WTC11 (cell line): ENCODE measurements around the gene ANKRD13D. TPM values are rescaled to one million over a fixed set of nuclear protein-coding genes. Genes with fewer than 3 reads are reported as not detected.

ENCODE experiments used
- ATF6 ChIP-seq: sonication (generic); formaldehyde crosslinking; IDR thresholded peaks from 2 replicates; pipeline ENCODE4 v1.8.1; 2023; ENCODE audit warnings: mild to moderate bottlenecking, missing genetic modification reagents
- E2F1 ChIP-seq: sonication (generic); formaldehyde crosslinking; IDR thresholded peaks from 2 replicates; pipeline ENCODE4 v1.8.0; 2022; ENCODE audit warnings: mild to moderate bottlenecking, missing genetic modification reagents
- EMX1 ChIP-seq: fragments of 250-450 bp; sonication (Bioruptor Pico); IDR thresholded peaks from 2 replicates; pipeline ENCODE4 v1.8.0; 2021; ENCODE audit warnings: mild to moderate bottlenecking
- ETV6 ChIP-seq: sonication (generic); formaldehyde crosslinking; IDR thresholded peaks from 2 replicates; pipeline ENCODE4 v1.8.1; 2022; ENCODE audit warnings: mild to moderate bottlenecking, missing genetic modification reagents
- FOXK1 ChIP-seq: sonication (generic); formaldehyde crosslinking; IDR thresholded peaks from 2 replicates; pipeline ENCODE4 v1.8.0; 2022; ENCODE audit warnings: mild to moderate bottlenecking, moderate library complexity, missing genetic modification reagents
- IRF2 ChIP-seq: sonication (generic); formaldehyde crosslinking; IDR thresholded peaks from 2 replicates; pipeline ENCODE4 v1.8.0; 2022; ENCODE audit warnings: low read depth, missing genetic modification reagents, borderline replicate concordance
- RORB ChIP-seq: fragments of 250-450 bp; sonication (Bioruptor Pico); IDR thresholded peaks from 2 replicates; pipeline ENCODE4 v1.9.0; 2021; ENCODE audit warnings: mild to moderate bottlenecking
- ZNF532 ChIP-seq: fragments of 250-450 bp; sonication (Bioruptor Pico); IDR thresholded peaks from 2 replicates; pipeline ENCODE4 v1.9.0; 2021; ENCODE audit warnings: mild to moderate bottlenecking, borderline replicate concordance
- total RNA-seq: library from RNA; stranded (reverse); gene quantifications from 3 replicates; pipeline ENCODE4 v1.2.3, GENCODE V29; 2021
- TF ChIP-seq, protein P1 (sequence below): sonication (generic); formaldehyde crosslinking; IDR thresholded peaks from 2 replicates; pipeline ENCODE4 v1.8.1; 2023; ENCODE audit warnings: mild to moderate bottlenecking, missing genetic modification reagents, borderline replicate concordance
- TF ChIP-seq, protein P2 (sequence below): sonication (generic); formaldehyde crosslinking; IDR thresholded peaks from 2 replicates; pipeline ENCODE4 v1.8.0; 2022; ENCODE audit warnings: mild to moderate bottlenecking, missing genetic modification reagents
- TF ChIP-seq, protein P3 (sequence below): sonication (generic); formaldehyde crosslinking; IDR thresholded peaks from 2 replicates; pipeline ENCODE4 v1.8.0; 2023; ENCODE audit warnings: missing genetic modification reagents, mild to moderate bottlenecking, borderline replicate concordance
- TF ChIP-seq, protein P4 (sequence below): sonication (generic); formaldehyde crosslinking; IDR thresholded peaks from 2 replicates; pipeline ENCODE4 v1.8.1; 2022; ENCODE audit warnings: missing genetic modification reagents, borderline replicate concordance

ANKRD13D gene
- total RNA-seq, 1 experiment from 2014 or later = 55.5 TPM

- TF ChIP-seq, protein P1, sequence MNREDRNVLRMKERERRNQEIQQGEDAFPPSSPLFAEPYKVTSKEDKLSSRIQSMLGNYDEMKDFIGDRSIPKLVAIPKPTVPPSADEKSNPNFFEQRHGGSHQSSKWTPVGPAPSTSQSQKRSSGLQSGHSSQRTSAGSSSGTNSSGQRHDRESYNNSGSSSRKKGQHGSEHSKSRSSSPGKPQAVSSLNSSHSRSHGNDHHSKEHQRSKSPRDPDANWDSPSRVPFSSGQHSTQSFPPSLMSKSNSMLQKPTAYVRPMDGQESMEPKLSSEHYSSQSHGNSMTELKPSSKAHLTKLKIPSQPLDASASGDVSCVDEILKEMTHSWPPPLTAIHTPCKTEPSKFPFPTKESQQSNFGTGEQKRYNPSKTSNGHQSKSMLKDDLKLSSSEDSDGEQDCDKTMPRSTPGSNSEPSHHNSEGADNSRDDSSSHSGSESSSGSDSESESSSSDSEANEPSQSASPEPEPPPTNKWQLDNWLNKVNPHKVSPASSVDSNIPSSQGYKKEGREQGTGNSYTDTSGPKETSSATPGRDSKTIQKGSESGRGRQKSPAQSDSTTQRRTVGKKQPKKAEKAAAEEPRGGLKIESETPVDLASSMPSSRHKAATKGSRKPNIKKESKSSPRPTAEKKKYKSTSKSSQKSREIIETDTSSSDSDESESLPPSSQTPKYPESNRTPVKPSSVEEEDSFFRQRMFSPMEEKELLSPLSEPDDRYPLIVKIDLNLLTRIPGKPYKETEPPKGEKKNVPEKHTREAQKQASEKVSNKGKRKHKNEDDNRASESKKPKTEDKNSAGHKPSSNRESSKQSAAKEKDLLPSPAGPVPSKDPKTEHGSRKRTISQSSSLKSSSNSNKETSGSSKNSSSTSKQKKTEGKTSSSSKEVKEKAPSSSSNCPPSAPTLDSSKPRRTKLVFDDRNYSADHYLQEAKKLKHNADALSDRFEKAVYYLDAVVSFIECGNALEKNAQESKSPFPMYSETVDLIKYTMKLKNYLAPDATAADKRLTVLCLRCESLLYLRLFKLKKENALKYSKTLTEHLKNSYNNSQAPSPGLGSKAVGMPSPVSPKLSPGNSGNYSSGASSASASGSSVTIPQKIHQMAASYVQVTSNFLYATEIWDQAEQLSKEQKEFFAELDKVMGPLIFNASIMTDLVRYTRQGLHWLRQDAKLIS (CRISPR knock-in tag) = 0 out of 2 replicates have a peak, but pooled peaks have one; percentile 74
- TF ChIP-seq IRF2 (no peak), RORB (no peak), ATF6 (CRISPR knock-in tag) (no peak), EMX1 (CRISPR knock-in tag) (no peak), FOXK1 (peak; percentile 43; the same call in 1 of the 2 replicates), ETV6 (no peak; the same call in 1 of the 2 replicates), E2F1 (CRISPR knock-in tag) (no peak), ZNF532 (CRISPR knock-in tag) (no peak)
- TF ChIP-seq, protein P2, sequence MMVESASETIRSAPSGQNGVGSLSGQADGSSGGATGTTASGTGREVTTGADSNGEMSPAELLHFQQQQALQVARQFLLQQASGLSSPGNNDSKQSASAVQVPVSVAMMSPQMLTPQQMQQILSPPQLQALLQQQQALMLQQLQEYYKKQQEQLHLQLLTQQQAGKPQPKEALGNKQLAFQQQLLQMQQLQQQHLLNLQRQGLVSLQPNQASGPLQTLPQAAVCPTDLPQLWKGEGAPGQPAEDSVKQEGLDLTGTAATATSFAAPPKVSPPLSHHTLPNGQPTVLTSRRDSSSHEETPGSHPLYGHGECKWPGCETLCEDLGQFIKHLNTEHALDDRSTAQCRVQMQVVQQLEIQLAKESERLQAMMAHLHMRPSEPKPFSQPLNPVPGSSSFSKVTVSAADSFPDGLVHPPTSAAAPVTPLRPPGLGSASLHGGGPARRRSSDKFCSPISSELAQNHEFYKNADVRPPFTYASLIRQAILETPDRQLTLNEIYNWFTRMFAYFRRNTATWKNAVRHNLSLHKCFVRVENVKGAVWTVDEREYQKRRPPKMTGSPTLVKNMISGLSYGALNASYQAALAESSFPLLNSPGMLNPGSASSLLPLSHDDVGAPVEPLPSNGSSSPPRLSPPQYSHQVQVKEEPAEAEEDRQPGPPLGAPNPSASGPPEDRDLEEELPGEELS = peak; percentile 50; the same call in 1 of the 2 replicates
- TF ChIP-seq, protein P3, sequence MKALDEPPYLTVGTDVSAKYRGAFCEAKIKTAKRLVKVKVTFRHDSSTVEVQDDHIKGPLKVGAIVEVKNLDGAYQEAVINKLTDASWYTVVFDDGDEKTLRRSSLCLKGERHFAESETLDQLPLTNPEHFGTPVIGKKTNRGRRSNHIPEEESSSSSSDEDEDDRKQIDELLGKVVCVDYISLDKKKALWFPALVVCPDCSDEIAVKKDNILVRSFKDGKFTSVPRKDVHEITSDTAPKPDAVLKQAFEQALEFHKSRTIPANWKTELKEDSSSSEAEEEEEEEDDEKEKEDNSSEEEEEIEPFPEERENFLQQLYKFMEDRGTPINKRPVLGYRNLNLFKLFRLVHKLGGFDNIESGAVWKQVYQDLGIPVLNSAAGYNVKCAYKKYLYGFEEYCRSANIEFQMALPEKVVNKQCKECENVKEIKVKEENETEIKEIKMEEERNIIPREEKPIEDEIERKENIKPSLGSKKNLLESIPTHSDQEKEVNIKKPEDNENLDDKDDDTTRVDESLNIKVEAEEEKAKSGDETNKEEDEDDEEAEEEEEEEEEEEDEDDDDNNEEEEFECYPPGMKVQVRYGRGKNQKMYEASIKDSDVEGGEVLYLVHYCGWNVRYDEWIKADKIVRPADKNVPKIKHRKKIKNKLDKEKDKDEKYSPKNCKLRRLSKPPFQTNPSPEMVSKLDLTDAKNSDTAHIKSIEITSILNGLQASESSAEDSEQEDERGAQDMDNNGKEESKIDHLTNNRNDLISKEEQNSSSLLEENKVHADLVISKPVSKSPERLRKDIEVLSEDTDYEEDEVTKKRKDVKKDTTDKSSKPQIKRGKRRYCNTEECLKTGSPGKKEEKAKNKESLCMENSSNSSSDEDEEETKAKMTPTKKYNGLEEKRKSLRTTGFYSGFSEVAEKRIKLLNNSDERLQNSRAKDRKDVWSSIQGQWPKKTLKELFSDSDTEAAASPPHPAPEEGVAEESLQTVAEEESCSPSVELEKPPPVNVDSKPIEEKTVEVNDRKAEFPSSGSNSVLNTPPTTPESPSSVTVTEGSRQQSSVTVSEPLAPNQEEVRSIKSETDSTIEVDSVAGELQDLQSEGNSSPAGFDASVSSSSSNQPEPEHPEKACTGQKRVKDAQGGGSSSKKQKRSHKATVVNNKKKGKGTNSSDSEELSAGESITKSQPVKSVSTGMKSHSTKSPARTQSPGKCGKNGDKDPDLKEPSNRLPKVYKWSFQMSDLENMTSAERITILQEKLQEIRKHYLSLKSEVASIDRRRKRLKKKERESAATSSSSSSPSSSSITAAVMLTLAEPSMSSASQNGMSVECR = 0 out of 2 replicates have a peak, but pooled peaks have one; percentile 11
- TF ChIP-seq, protein P4, sequence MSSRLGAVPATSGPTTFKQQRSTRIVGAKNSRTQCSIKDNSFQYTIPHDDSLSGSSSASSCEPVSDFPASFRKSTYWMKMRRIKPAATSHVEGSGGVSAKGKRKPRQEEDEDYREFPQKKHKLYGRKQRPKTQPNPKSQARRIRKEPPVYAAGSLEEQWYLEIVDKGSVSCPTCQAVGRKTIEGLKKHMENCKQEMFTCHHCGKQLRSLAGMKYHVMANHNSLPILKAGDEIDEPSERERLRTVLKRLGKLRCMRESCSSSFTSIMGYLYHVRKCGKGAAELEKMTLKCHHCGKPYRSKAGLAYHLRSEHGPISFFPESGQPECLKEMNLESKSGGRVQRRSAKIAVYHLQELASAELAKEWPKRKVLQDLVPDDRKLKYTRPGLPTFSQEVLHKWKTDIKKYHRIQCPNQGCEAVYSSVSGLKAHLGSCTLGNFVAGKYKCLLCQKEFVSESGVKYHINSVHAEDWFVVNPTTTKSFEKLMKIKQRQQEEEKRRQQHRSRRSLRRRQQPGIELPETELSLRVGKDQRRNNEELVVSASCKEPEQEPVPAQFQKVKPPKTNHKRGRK (CRISPR knock-in tag) = no peak
- TF ChIP-seq, all 79 proteins: peak for 17
Measured at GRCh38 chr11:67288452-67289225, 464 bp upstream of the ANKRD13D start (continued).
